ENCODE results near the gene PCGF5.
"Not testable (repeated sequence)": the region's sequence is repeated elsewhere in the genome, so short reads cannot be mapped to it uniquely, and the experiment has no call there.

PCGF5 gene

GRCh38 chr10:91220194-91220953 is at the start of gene PCGF5:
TSS of gene PCGF5 (plus strand) at chr10:91220663. CDS start at chr10:91222872, 2,209 bp downstream.
- peak within 1 kb of the TSS; percentile 83 for H3K4me3 ChIP-seq (ENCODE audit: low read depth, low read length)

GRCh38 chr10:91171485-91171884 is 49.0 kb upstream of the PCGF5 start:
- no peak for DNase-seq (ENCODE audit: low read depth)
- H3K4me3 ChIP-seq (ENCODE audit: low read depth, low read length): no peak overlapping the region

More at GRCh38 chr10:91220194-91220953, at the start of gene PCGF5:
- DNase-seq (ENCODE audit: low read depth): peak; percentile 57

- no peak overlapping the region for H3K4me3 ChIP-seq (ENCODE audit: low read depth, low read length)
- DNase-seq (ENCODE audit: low read depth): no peak
Measured at GRCh38 chr10:91172348-91172747, 48.1 kb upstream of the PCGF5 start.

- DNase-seq (ENCODE audit: low read depth): no peak
- no peak overlapping the region for H3K4me3 ChIP-seq (ENCODE audit: low read depth, low read length)
Measured at GRCh38 chr10:91185239-91185875, 35.1 kb upstream of the PCGF5 start.

- H3K4me3 ChIP-seq (ENCODE audit: low read depth, low read length): no peak overlapping the region
- no peak for DNase-seq (ENCODE audit: low read depth)
Measured at GRCh38 chr10:91187156-91187555, 33.3 kb upstream of the PCGF5 start.

GRCh38 chr10:91188010-91188409 is 32.5 kb upstream of the PCGF5 start:
- not testable (repeated sequence) for DNase-seq (ENCODE audit: low read depth); H3K4me3 ChIP-seq (ENCODE audit: low read depth, low read length)

GRCh38 chr10:91188889-91189288 is 31.6 kb upstream of the PCGF5 start:
- DNase-seq (ENCODE audit: low read depth): no peak
- H3K4me3 ChIP-seq (ENCODE audit: low read depth, low read length): no peak overlapping the region

GRCh38 chr10:91190388-91190870 is 30.0 kb upstream of the PCGF5 start:
- H3K4me3 ChIP-seq (ENCODE audit: low read depth, low read length): no peak overlapping the region
- peak; percentile 11 for DNase-seq (ENCODE audit: low read depth)

GRCh38 chr10:91190876-91191583 is 29.4 kb upstream of the PCGF5 start:
- DNase-seq (ENCODE audit: low read depth): no peak
- H3K4me3 ChIP-seq (ENCODE audit: low read depth, low read length): no peak overlapping the region

- H3K4me3 ChIP-seq (ENCODE audit: low read depth, low read length): no peak overlapping the region
- no peak for DNase-seq (ENCODE audit: low read depth)
Measured at GRCh38 chr10:91191584-91191919, 28.9 kb upstream of the PCGF5 start.

- peak; percentile 79 for DNase-seq (ENCODE audit: low read depth)
- no peak overlapping the region for H3K4me3 ChIP-seq (ENCODE audit: low read depth, low read length)
Measured at GRCh38 chr10:91194497-91195179, 25.8 kb upstream of the PCGF5 start.

- H3K4me3 ChIP-seq (ENCODE audit: low read depth, low read length): no peak overlapping the region
Measured at GRCh38 chr10:91196268-91197048, 24.0 kb upstream of the PCGF5 start.

GRCh38 chr10:91197127-91197526 is 23.3 kb upstream of the PCGF5 start:
- H3K4me3 ChIP-seq (ENCODE audit: low read depth, low read length): no peak overlapping the region
- no peak for DNase-seq (ENCODE audit: low read depth)

More at GRCh38 chr10:91196268-91197048, 24.0 kb upstream of the PCGF5 start:
- DNase-seq (ENCODE audit: low read depth): no peak

- H3K4me3 ChIP-seq (ENCODE audit: low read depth, low read length): no peak overlapping the region
- peak; percentile 74 for DNase-seq (ENCODE audit: low read depth)
Measured at GRCh38 chr10:91198781-91199180, 21.7 kb upstream of the PCGF5 start.

GRCh38 chr10:91200314-91201212 is 19.9 kb upstream of the PCGF5 start:
- no peak overlapping the region for H3K4me3 ChIP-seq (ENCODE audit: low read depth, low read length)
- DNase-seq (ENCODE audit: low read depth): no peak

GRCh38 chr10:91201213-91201996 is 19.1 kb upstream of the PCGF5 start:
- H3K4me3 ChIP-seq (ENCODE audit: low read depth, low read length): no peak overlapping the region
- no peak for DNase-seq (ENCODE audit: low read depth)

GRCh38 chr10:91206427-91206826 is 14.0 kb upstream of the PCGF5 start:
- no peak for DNase-seq (ENCODE audit: low read depth)

More at GRCh38 chr10:91206427-91206826, 14.0 kb upstream of the PCGF5 start:
- no peak overlapping the region for H3K4me3 ChIP-seq (ENCODE audit: low read depth, low read length)

All from skeletal muscle cell (primary cell).